Activated naive CD8-positive, alpha-beta T cell treated with anti-CD3 and anti-CD28 coated beads, Interleukin-2, amount 50 U/mL, for 24 hours (primary cell): Measurements from ENCODE around the gene COA6.
"Not testable (repeated sequence)": the region's sequence is repeated elsewhere in the genome, so short reads cannot be mapped to it uniquely, and the experiment has no call there.

Experiments used
- ATAC-seq: fragments of 150-1000 bp; cut with Tn5 transposase; one replicate; pipeline ENCODE4 v1.10.0; 2021
- DNase-seq: peaks from one replicate; pipeline ENCODE4 v3.0.0; 2021
- H3K27ac Mint-ChIP-seq: one replicate; pipeline ENCODE4 v1.8.0; 2021; ENCODE audit warnings: mild to moderate bottlenecking, mixed read lengths
- H3K27me3 Mint-ChIP-seq: one replicate; pipeline ENCODE4 v1.8.0; 2021; ENCODE audit warnings: mixed read lengths
- H3K36me3 Mint-ChIP-seq: one replicate; pipeline ENCODE4 v1.8.0; 2021; ENCODE audit warnings: low read depth, mixed read lengths
- H3K4me1 Mint-ChIP-seq: one replicate; pipeline ENCODE4 v1.8.0; 2021; ENCODE audit warnings: mixed read lengths
- H3K4me3 Mint-ChIP-seq: one replicate; pipeline ENCODE4 v1.8.0; 2021; ENCODE audit warnings: mild to moderate bottlenecking, moderate library complexity, mixed read lengths
- H3K9me3 Mint-ChIP-seq: one replicate; pipeline ENCODE4 v1.8.0; 2021; ENCODE audit warnings: mixed read lengths

The COA6 gene

GRCh38 chr1:234355782-234356510 lies 17.3 kb upstream of the COA6 start:
- DNase-seq (no peak), ATAC-seq (peak; percentile 33)
- Mint-ChIP-seq H3K27me3 (no peaks in the 10 kb centered on the region), H3K4me3 (peak overlapping the region; percentile 84), H3K9me3 (no peaks in the 10 kb centered on the region), H3K27ac (no peak overlapping the region), H3K36me3 (no peaks in the 10 kb centered on the region), H3K4me1 (peaks cover 8% of the 10 kb centered on the region)

DNA sequence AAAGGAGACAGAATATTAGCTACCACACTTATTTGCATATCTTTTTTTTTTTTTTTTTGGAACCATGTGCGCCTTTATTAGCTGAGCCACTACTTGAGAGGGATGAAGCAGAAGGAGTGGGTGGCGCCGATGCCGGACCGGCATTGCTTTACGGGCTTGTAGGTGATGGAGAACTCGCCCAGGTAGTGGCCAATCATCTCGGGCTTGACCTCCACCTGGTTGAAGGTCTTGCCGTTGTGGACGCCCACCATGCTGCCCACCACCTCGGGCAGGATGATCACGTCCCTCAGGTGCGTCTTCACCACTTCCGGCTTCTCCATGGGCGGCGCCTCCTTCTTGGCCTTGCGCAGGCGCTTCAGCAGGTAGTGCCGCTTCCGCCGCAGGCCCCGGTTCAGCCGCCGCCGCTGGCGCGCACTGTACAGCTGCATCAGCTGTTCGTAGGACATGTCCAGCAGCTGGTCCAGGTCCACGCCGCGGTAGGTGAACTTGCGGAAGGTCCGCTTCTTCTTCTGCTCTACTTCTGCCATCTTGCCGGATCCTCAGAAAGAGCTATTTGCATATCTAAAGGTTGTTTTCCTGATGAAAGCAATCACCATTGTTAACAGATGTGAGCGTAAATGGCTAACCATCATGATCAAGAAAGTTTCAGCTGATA lies 16.5 kb upstream of the COA6 start:
- peak overlapping the region; percentile 76 for H3K27ac Mint-ChIP-seq
- H3K4me1 Mint-ChIP-seq, H3K36me3 Mint-ChIP-seq, H3K9me3 Mint-ChIP-seq, H3K27me3 Mint-ChIP-seq: not testable (repeated sequence)
- H3K4me3 Mint-ChIP-seq: peak overlapping the region; percentile 84
- ATAC-seq (peak; percentile 63), DNase-seq (peak; percentile 56)

DNA sequence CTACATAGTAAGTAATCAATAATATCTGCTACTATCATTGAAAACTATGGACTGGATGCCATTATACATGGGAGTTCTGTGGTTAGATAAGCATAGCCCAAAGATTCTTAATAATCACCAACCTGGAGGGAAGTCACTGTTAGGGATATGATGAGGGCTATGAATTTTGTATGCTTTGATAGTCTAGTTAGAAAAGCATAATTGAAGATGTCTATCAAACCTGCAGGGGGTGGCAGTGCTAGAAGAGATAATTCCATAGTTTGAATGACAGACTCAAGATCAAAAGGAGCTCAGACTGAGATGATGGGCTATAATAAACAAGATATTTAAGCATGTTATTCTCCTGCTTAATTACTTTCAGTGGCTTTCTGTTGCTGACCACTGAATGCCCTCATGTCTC lies 15.4 kb upstream of the COA6 start:
- H3K4me3 Mint-ChIP-seq: peak overlapping the region; percentile 84
- H3K36me3 Mint-ChIP-seq: no peaks in the 10 kb centered on the region
- peaks cover 8% of the 10 kb centered on the region for H3K4me1 Mint-ChIP-seq
- H3K9me3 Mint-ChIP-seq: no peaks in the 10 kb centered on the region
- H3K27me3 Mint-ChIP-seq: peaks cover 1% of the 10 kb centered on the region
- H3K27ac Mint-ChIP-seq: no peak overlapping the region
- DNase-seq: no peak
- no peak for ATAC-seq

GRCh38 chr1:234361102-234361603 lies 12.1 kb upstream of the COA6 start:
- Mint-ChIP-seq H3K27me3 (peaks cover 1% of the 10 kb centered on the region), H3K27ac (no peak overlapping the region), H3K4me1 (peaks cover 4% of the 10 kb centered on the region), H3K9me3 (no peaks in the 10 kb centered on the region), H3K4me3 (no peak overlapping the region), H3K36me3 (no peaks in the 10 kb centered on the region)
- no peak for DNase-seq
- no peak for ATAC-seq

DNA sequence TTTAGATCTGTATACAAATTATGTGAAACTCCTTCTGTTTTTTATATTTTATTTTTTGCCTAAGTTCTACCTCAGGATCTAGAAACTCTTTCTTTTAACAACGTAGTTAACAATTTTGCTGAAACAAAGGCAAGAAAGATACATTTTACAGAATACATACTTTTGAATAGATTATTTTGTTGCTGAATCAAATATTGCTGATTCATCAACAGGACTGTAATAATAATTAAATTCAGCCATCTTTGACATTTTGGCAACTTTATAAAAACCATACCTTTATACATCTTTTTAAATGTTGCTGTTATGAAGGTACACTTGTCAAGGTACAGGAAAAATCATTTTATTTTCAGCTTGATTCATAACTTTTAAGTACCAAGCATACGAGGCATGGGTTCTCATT lies 10.7 kb upstream of the COA6 start:
- Mint-ChIP-seq H3K4me1 (peaks cover 3% of the 10 kb centered on the region), H3K27me3 (peaks cover 1% of the 10 kb centered on the region), H3K4me3 (no peak overlapping the region), H3K27ac (no peak overlapping the region), H3K9me3 (no peaks in the 10 kb centered on the region), H3K36me3 (no peaks in the 10 kb centered on the region)
- ATAC-seq (no peak), DNase-seq (no peak)

DNA sequence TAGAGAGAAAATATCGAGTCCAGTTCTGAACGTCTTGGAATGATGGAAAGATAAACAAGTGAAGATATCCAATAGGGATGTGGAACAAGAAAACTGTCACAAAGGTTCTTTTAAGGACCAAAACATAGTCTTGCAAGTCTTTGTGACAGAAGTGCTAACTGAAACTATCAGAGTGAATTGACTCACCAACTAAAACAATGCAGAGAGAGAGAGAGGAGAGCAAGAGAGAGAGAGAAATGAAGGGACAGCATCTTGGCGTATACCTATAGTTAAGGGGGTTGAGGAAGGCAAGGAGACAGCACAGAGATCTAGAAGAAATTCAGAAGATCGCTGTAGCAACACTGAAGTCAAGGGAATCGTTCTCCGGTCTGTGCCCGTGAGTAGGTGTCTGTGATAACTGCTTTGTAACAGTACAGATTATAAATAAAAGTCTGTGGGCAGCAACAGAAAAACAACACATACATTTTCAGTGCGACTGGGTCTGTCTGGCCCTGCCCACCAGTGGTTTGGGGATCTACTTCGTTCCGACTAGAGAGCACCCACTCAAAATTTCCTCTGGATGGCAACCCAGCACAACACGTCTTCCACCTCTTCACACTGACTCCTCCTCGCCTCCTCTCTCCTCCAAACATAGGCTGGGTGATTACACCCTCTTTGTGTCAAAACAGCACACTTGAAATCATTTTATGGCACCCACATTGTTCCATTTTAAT lies 4.8 kb upstream of the COA6 start:
- DNase-seq (peak; percentile 12), ATAC-seq (no peak)
- peak overlapping the region; percentile 19 for H3K4me3 Mint-ChIP-seq
- peaks cover 12% of the 10 kb centered on the region for H3K36me3 Mint-ChIP-seq
- H3K27me3 Mint-ChIP-seq: peaks cover 2% of the 10 kb centered on the region
- peak overlapping the region; percentile 69 for H3K27ac Mint-ChIP-seq
- no peaks in the 10 kb centered on the region for H3K9me3 Mint-ChIP-seq
- H3K4me1 Mint-ChIP-seq: peaks cover 38% of the 10 kb centered on the region

GRCh38 chr1:234369033-234369430 lies 4.2 kb upstream of the COA6 start:
- no peak for DNase-seq
- Mint-ChIP-seq H3K4me3 (no peak overlapping the region), H3K4me1 (peaks cover 40% of the 10 kb centered on the region), H3K27me3 (peaks cover 2% of the 10 kb centered on the region), H3K27ac (peak overlapping the region; percentile 57), H3K36me3 (peaks cover 15% of the 10 kb centered on the region), H3K9me3 (no peaks in the 10 kb centered on the region)
- no peak for ATAC-seq

DNA sequence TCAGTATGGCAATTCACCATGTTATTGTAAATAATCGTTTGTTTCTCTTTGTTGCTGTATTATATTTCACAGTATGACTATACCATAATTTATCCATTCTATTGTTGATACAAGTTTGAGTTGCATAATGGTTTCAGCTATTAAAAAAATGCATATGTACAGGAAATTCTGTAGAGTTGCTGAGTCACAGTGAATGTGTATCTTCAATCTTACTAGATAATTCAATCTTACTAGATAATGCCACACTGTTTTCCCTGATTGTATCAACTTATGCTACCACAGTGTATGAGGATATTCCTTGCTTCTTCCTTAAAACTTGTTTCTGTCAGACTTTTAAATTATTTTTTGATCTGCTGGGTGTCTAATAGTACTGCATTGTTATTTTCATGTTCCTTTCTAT lies 3.5 kb upstream of the COA6 start:
- Mint-ChIP-seq H3K9me3 (no peaks in the 10 kb centered on the region), H3K27ac (no peak overlapping the region), H3K27me3 (peaks cover 2% of the 10 kb centered on the region), H3K36me3 (peaks cover 22% of the 10 kb centered on the region), H3K4me3 (no peak overlapping the region), H3K4me1 (peaks cover 48% of the 10 kb centered on the region)
- DNase-seq (no peak), ATAC-seq (no peak)

GRCh38 chr1:234371414-234371813 lies 1.8 kb upstream of the COA6 start:
- ATAC-seq (no peak), DNase-seq (no peak)
- Mint-ChIP-seq H3K36me3 (peaks cover 32% of the 10 kb centered on the region), H3K4me3 (no peak overlapping the region), H3K27me3 (peaks cover 2% of the 10 kb centered on the region), H3K9me3 (no peaks in the 10 kb centered on the region), H3K27ac (no peak overlapping the region), H3K4me1 (peaks cover 60% of the 10 kb centered on the region)

DNA sequence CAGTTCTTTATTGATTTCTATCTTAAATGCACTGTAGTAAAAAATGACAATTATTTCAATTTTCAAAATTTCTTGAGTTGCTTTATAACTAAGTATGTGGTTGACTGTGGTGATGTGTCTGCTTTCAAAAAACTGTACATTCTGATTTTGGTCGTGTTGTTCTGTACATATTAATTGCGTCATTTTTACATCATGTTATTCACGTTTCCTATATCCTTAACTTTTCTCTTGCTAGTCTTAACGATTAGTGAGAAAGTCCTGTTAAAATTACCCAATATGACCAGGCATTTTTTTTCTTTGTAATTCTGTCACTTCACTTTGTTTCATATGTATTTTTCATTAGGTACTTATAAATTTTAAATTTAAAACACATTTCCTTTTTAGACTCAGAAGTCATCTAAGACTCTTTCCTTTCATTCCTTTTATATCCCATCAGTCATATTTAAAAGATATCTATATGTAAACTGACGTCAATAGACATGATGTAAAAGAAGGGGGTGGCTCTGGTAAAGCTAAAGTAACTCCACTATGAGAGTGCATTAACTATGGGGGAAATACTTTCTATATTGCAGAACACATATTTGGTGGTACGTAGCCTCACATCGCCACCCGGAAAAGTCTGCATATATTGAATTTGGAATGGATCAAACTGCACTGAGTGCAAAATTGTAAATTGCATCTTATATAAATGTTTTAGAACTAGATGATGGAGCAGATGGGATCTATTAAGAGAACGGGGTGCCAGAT lies 1.1 kb upstream of the COA6 start:
- Mint-ChIP-seq H3K9me3 (no peaks in the 10 kb centered on the region), H3K4me3 (peak overlapping the region; percentile 96), H3K27me3 (peaks cover 2% of the 10 kb centered on the region), H3K36me3 (peaks cover 36% of the 10 kb centered on the region), H3K27ac (peak overlapping the region; percentile 100), H3K4me1 (peaks cover 64% of the 10 kb centered on the region)
- no peak for DNase-seq
- ATAC-seq: no peak

GRCh38 chr1:234373959-234374254 lies 651 bp downstream of the COA6 start:
- H3K27ac Mint-ChIP-seq: peak overlapping the region; percentile 100
- H3K4me3 Mint-ChIP-seq: peak overlapping the region; percentile 96
- H3K36me3 Mint-ChIP-seq: peaks cover 52% of the 10 kb centered on the region
- H3K4me1 Mint-ChIP-seq: peaks cover 61% of the 10 kb centered on the region
- DNase-seq (no peak), ATAC-seq (peak; percentile 24)
- peaks cover 2% of the 10 kb centered on the region for H3K27me3 Mint-ChIP-seq
- H3K9me3 Mint-ChIP-seq: peaks cover 3% of the 10 kb centered on the region

DNA sequence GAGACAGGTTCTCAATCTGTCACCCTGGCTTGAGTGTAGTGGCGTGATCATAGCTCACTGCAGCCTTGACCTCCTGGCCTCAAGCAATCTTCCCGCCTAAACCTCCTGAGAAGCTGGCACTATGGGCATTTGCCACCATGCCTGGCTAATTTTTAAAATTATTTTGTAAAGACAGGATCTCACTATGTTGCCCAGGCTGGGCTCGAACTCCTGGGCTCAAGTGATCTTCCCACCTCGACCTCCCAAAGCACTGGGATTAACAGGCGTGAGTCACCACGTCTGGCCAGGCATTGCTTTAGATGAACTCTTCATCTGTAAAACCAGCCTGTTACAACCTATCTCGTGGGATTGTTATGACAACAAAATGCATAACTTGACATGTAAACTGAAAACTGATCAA lies 2.4 kb downstream of the COA6 start:
- Mint-ChIP-seq H3K4me3 (no peak overlapping the region), H3K27ac (no peak overlapping the region), H3K27me3 (peaks cover 2% of the 10 kb centered on the region), H3K9me3 (peaks cover 8% of the 10 kb centered on the region), H3K36me3 (peaks cover 68% of the 10 kb centered on the region), H3K4me1 (peaks cover 60% of the 10 kb centered on the region)
- DNase-seq (no peak), ATAC-seq (no peak)

DNA sequence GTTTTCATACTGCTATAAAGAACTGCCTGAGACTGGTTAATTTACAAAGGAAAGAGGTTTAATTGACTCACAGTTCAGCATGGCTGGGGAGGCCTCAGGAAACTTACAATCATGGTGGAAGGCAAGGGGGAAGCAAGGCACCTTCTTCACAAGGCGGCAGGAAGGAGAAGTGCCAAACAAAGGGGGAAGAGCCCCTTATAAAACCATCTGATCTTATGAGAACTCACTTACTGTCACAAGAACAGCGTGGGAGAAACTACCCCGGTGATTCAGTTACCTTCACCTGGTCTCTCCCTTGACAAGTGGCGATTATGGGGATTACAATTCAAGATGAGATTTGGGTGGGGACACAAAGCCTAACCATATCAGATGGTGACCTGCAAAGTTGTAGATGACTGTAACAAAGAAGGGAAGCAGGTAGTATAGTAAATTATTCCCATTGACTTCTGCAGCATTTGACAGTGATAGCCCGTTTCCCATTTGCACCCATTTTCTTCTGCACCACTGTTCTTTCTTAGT lies 6.4 kb downstream of the COA6 start:
- not testable (repeated sequence) for H3K27me3 Mint-ChIP-seq, ATAC-seq, DNase-seq, H3K4me3 Mint-ChIP-seq, H3K9me3 Mint-ChIP-seq
- peaks cover 34% of the 10 kb centered on the region for H3K4me1 Mint-ChIP-seq
- peak overlapping the region; percentile 26 for H3K27ac Mint-ChIP-seq
- H3K36me3 Mint-ChIP-seq: peaks cover 67% of the 10 kb centered on the region
